Fibroblast of pulmonary artery (primary cell): ENCODE measurements around the gene KIRREL3.

ENCODE experiments used
- DNase-seq: peaks from one replicate; pipeline ENCODE4 v3.0.0-alpha.2; 2010; ENCODE audit warnings: low read depth
- H3K4me3 ChIP-seq: replicated peaks from 2 replicates; pipeline ENCODE4 v1.5.1; 2011; ENCODE audit warnings: low read depth, mild to moderate bottlenecking, control low read depth, low read length, moderate library complexity
- TF ChIP-seq, protein P1 (sequence below): IDR thresholded peaks from 2 replicates; pipeline ENCODE4 v1.5.1; 2011; ENCODE audit warnings: mild to moderate bottlenecking, control low read depth, low read length, inconsistent platforms; ENCODE audit errors: missing control alignments

Gene KIRREL3

DNA sequence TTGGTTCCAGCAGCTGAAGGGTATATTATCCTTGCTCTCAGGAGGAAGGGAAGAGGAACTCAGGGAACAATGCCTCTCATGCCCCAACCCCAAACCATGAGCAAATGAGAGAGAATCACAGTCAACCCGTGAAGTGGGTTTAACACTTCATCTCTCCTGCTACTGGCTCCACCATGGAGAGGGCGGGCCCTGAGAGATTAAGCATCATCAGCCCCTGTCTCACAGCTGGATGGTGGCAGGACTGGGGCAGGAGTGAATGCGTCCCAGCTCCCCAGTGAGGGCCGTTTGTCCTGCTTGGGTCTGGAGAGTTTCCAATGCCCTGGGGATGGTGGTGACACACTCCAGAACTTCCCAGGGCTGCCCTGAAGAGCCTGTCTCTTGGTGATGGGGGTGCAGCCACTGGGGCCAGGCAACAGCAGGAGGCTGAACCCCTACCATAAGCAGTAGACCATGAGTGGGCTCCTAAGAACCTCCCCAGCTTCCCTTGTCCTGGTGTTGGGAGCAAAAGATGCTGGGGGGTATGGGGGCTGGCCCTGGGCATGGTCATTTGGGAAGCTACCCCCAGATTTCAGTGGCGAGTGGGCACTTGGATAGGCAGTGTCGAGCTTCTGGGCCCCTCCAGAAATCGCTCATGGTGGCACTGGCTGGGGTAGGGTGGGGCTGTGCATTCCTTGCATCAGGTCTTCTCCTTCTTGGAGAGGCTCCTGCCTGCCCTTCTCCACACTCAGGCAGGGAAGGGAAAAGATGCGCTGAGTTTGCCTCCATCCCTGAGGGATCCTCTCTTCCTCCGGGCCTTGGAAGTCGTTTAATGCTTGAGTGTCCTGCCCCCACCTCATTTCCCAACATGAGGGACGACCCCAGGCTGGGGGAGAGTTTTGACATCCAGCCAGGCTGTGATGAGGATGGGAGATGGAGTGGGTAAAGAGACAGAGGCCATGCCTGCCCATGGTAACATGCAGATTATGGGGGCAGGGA, 487.5 kb downstream of the KIRREL3 start:
- no peak overlapping the region for H3K4me3 ChIP-seq
- TF ChIP-seq, protein P1, sequence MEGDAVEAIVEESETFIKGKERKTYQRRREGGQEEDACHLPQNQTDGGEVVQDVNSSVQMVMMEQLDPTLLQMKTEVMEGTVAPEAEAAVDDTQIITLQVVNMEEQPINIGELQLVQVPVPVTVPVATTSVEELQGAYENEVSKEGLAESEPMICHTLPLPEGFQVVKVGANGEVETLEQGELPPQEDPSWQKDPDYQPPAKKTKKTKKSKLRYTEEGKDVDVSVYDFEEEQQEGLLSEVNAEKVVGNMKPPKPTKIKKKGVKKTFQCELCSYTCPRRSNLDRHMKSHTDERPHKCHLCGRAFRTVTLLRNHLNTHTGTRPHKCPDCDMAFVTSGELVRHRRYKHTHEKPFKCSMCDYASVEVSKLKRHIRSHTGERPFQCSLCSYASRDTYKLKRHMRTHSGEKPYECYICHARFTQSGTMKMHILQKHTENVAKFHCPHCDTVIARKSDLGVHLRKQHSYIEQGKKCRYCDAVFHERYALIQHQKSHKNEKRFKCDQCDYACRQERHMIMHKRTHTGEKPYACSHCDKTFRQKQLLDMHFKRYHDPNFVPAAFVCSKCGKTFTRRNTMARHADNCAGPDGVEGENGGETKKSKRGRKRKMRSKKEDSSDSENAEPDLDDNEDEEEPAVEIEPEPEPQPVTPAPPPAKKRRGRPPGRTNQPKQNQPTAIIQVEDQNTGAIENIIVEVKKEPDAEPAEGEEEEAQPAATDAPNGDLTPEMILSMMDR, result no peak
- no peak for DNase-seq

DNA sequence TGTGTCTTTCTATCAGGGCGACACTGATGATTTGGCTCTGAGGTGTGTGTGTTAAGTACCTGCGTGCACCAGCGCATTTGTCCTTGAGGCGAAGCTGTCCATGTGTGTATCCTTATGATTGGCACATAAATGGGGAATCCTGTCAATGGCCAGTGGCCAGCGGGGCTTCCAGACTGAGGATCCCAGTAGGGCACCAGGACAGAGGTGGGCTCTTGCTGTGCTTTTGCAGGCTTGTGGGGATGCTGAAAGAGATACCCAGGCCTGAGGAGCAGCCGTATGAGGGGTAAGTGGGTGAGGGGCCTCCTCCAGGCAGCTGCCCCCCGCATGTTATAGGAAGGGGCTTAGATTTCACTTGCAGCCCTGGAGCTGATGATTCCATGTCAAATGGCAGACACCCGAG, 488.3 kb downstream of the KIRREL3 start:
- TF ChIP-seq, protein P1, result no peak
- no peak overlapping the region for H3K4me3 ChIP-seq
- no peak for DNase-seq

DNA sequence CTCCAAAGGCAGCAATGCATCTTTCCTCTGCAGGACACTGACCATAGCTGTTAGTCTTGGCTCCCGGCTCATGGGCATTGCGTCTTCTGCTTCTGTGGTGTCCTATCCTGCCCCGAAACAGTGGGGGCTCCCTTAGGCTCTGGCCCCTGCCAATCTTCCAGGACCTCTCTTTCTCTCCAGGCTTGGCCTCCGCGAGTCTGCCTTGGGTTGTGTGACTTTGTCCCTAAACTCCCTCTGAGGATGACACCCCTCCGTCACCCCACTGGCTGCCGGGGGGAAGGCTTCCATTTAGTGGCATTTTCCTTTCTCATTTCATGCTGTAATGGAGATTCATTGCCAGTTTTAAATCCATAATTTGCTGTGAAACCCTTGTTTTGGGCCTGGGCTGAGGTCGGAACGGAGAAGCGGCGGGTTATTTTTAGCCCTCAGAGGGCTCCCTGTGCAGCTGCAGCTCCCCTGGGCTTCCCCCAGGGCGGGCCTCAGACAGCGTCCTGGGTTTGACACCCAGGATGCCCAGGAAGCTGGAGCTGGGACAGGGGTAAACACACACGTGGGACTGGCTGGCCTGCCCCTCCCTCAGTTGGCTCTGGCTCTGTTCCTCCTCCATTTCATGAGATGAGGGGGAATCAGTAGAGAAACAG, 489.0 kb downstream of the KIRREL3 start:
- TF ChIP-seq, protein P1, result no peak
- DNase-seq, result no peak
- no peak overlapping the region for H3K4me3 ChIP-seq

DNA sequence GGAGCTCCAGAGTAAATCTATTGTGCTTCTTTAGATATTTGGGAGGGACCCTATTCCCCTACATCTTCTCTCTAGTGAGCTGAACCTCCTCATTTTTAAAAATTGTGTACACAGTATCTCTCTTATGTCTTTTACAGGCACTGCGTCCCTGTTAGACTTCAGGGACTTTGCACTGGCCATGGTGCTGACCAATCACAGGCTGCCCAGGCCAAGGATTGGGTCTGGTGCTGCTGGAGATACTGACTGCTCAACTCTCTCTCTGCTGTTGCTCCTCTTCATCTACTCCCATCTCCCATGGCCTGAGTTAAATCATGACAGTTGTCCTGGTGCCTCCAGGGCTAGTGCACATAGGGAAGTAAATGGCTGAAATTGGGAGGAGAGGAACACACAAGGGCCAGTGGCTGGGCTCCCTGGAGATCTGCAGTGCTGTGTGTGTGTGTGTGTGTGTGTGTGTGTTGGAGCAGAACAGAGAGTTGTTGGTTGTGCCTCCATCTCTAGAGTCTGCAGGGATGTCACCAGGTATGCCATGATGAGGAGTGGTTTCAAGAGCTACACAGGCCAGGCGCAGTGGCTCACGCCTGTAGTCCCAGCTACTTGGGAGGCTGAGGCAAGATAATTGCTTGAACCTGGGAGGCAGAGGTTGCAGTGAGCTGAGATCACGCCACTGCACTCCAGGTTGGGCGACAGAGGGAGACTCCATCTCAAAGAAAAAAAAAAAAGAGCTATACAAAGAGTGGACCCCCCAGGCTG, 489.8 kb downstream of the KIRREL3 start:
- H3K4me3 ChIP-seq, result no peak overlapping the region
- DNase-seq, result peak; percentile 13
- TF ChIP-seq, protein P1, result no peak

DNA sequence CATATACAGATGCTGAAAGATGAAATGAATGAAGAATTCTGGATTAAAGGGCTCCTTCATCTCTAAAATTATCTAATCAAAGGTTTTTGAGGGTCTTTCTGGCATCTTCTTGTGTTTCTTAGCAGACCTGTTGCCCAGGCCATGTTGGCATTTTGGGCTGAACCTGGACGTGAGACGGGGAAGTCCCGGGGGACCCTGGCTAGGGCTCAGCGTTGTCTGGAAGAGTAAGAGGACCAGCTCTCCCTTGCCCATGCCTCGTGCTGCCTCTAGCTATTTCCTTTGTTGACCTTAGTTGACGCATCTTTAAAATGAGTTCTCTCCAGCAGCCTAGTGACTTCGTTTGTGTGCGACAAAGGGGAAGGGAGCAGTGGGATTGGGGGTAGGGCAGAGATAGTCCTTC, 492.9 kb downstream of the KIRREL3 start:
- no peak overlapping the region for H3K4me3 ChIP-seq
- no peak for DNase-seq
- TF ChIP-seq, protein P1, result no peak

DNA sequence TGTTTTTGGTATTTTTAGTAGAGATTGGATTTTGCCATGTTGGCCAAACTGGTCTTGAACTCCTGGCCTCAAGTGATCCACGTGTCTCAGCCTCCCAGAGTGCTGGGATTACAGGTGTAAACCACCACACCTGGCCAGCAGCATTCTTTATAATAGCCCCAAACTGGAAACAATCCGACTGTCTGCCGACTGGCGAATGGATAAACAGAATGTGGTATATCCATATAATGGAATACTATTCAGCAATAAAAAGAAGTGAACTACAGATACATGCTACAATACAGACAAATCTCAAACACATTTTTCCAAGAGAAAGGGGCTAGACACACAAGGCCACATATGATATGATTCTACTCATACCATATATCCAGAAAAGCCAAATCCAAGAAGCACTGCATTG, 493.8 kb downstream of the KIRREL3 start:
- TF ChIP-seq, protein P1, result no peak
- DNase-seq, result no peak
- H3K4me3 ChIP-seq, result no peak overlapping the region
